MV-4-11 (cell line): ENCODE data around the gene ZBTB46.
"Not testable (repeated sequence)": the region's sequence is repeated elsewhere in the genome, so short reads cannot be mapped to it uniquely, and the experiment has no call there.

Experiments used
- DNase-seq: peaks from one replicate; lab custom pipeline; 2025; lab: John Stamatoyannopoulos, UW

The ZBTB46 gene

DNA sequence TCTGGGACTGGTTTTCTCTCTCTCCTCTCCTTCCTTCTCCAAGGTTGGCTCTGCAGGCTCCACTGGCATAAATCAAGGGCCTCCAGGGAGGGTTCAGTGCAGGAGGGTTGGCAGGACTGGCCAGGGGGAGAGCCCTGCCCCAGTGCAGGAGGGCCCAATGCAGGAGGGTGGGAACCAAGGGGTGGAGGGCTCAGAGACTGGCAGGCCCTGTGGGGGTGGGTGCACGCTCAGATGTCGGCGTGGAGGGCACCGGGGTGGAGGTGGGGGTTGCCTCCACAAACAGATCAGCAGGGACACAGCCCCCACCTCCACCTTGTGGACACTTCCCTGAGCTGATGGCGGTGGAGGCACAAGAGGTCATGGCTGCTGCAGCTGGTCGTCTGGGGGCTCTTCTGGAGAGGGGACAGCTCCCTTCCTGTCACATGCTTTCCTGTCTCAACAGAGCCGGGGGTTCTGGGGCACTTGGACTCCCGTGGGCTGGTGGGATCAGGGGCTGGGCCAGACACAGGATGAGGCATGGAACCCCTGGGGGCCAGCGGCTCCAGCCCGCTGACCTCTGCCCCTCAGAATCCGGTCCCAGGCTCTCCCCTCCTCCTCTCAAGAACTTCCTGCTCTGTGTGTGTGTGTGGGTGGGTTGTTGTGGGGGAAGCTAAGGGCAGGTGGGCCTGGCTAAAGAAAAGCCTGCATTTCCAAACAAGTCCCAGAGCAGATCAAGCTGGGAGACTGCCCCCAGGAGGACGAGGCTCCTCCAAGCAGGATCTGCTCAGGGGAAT is 27.5 kb upstream of the ZBTB46 start:
- peak; percentile 18 for DNase-seq

DNA sequence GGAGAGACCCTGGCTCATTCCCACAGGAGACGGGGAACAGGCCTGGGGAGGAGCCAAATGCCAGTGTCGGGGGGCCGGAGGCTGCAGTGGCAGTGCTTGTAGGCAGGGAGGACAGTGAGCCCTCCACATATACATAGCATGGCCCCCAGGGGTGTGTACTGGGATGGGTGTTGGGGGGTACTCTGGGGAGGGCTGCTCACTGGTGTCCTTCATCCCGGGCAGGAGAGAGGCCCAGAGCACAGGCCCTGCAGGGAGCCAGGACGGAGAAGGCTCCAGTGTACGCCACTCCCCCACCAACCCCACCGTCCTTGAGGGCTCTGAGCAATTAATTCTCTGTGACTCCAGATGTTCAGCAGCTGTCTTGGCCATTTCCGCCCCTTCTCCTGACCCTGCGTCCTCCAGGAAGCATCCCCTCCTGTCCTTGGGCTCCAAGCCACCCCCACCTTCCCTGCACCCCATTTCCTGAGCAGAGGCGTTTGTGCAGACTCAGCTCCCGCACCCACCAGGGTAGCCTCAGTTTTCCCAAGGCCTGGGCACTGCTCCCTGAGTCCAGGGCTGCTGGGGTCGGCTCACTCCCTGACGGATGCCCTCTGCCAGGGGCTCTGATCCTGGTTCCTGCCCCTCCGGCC is 26.8 kb upstream of the ZBTB46 start:
- no peak for DNase-seq

DNA sequence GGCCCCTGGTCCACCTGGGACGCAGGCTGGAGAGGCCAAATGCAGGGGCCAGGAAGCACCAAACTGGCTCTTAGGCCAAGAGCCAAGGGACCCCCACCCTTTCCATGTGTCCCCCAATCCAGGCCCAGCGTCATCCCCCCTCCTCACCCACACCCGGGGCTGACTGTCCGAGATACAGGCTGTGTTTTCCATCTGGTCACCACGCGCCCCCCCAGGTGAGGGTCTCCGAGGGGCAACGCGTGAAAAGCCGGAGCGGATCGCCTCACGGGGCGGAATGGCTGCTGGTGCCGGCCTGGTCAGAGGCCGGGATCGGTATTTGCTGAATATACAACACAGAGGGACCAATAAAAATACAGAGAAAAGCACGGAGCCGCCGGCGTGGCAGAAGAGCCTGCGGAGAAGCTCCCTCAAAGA is 25.0 kb upstream of the ZBTB46 start:
- no peak for DNase-seq

DNA sequence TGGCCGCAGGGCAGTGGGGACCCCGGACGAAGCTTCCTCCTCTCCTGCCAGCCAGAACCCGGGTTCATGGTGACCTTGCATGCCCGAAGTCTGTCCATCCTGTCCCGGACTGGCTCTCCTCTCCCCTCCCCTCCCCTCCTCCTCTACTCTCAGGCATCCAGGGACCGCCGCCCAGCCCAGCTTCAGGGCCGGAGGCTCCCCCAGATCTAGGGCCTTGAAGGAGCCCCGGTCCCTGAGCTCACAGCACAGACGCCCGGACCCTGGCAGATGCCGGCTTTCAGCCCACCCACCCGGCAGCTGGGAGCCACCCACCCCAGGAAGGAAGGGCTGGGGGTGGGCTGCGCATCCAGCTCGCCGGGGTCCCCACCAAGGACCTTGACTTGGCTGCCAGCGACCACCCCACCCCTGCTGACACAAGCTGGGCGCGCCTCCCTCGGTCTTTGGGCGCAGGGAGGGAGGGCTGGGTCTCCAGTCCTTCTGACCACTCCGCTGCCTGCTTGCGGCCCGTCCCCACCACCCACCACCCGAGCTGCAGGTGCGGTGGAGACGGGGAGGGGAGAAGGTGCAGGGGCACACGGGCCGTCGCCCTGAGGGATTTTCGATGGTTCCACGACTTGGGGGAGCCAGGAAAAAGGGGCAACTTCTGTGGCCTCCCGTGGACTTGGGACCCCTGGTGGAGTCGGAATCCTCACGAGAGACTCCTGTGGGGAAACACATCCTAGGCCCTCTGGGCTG is 24.5 kb upstream of the ZBTB46 start:
- no peak for DNase-seq

DNA sequence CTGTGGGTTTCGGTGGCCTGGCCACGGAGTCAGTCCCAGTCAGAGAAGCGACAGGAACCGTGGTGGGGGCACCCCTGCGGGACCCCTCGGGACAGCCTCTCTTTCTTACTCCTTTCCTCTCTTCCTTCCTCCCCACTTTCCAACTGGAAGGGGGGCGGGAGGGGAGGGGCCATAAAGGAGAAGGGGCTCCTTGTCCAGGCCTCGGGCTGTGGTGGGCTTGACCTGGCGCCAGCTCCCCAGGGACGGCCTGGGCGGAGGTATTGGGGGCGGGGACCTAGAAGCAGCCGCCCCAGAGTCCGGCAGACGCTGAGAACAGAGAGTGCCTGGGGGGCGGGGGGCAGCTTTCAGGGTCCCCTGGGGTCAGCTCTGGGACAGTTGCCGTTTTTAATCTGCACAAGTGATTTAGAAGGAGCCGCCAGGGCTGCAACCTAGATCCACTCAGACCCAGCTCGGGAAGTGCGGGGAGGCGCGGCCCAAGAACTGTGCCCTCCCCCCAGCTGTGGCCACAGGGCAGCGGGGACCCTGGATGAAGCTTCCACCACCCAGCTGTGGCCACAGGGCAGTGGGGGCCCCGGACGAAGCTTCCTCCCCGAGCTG is 23.8 kb upstream of the ZBTB46 start:
- DNase-seq: no peak

DNA sequence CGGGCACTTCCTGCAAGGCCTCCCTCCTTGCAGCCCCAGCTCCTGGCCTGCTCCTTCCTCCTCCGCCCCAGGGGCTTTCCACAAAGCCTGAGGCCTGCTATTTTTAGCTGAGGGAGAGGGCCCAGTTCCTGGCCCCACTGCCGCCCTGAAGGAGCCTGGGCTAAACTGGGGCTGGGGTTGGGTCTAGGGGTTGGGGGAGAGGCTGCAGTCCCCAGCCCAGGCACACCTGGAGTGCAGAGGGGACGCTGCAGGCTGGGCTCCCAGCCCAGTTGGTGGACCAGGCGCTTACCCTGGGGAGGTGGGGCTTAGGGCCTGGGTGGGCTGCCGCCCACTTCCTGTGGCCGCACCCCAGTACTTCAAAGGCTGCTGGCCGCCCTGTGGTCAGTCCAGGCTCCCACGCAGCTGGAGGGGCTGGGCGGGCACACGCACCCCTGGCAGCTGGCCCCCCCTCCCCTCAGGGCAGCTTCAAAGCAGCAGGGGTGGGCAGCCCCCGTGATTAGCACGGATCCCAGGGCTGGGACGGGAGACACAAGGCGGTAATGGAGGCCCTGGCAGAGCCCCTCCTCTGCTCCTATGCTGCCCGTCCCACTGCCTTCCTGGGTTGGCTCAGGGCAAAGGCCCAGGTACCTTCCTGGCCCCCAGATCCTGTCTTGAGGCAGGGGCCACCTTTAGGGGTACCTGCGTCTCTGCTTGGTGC is 23.2 kb upstream of the ZBTB46 start:
- peak; percentile 29 for DNase-seq

DNA sequence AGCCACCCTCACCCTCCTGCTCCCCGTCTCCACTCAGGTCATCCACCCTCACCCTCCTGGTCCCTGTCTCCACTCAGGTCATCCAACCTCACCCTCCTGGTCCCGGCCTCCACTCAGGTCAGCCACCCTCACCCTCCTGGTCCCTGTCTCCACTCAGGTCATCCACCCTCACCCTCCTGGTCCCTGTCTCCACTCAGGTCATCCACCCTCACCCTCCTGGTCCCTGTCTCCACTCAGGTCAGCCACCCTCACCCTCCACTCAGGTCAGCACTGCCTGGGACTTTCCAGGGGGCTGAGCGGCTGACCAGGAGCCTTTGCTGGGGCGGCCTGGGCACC is 22.6 kb upstream of the ZBTB46 start:
- DNase-seq: not testable (repeated sequence)

DNA sequence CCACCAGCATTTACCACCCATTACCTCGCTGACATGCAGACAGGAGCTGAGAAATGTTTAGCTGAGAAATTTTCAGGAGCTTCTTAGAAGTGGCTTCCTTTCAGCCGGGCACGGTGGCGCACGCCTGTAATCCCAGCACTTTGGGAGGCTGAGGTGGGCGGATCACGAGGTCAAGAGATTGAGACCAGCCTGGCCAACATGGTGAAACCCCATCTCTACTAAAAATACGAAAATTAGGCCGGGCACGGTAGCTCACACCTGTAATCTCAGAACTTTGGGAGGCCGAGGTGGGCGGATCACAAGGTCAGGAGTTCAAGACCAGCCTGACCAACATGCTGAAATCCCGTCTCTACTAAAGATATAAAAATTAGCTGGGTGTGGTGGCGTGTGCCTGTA is 20.5 kb upstream of the ZBTB46 start:
- DNase-seq: not testable (repeated sequence)

DNA sequence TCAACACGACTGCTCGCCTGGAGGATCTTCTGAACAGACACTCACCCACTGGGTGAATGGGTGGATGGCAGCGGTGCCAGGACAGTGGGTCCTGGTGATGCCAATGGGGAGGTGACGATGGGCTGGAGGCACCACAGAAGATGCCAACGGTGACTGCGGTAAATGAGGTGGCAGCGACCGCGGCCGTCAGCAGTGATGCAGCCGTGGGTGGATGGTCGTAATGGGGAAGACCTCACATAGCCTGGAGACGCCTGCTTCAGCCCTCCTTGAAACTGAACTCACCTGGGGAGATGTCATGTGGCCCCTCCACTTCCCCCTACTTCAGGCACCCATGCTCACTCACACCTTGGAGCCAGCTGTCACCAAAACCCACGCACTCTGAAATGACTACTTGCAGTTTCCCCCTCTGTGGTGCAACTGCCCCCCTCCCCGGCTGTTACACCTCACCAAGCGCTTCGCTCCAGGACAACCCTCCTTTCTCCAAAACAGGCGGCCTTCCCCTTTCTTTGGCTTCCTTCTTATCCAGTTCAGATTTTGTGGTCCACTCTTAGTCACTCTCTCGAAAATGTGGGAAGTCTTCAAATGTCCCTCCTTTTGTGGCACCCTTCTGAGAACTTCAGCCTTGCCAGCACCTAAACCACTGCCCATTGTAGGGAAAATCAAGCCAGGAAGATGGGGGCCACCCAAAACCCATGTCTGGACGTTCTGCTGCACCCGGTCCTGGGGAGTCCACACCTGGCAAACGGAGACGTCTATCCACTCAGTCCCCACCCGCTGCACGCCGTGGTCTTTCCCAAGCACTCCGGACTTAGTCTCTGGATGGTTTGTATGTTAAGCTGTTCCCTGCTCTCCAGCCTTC is 19.9 kb upstream of the ZBTB46 start:
- peak; percentile 59 for DNase-seq

DNA sequence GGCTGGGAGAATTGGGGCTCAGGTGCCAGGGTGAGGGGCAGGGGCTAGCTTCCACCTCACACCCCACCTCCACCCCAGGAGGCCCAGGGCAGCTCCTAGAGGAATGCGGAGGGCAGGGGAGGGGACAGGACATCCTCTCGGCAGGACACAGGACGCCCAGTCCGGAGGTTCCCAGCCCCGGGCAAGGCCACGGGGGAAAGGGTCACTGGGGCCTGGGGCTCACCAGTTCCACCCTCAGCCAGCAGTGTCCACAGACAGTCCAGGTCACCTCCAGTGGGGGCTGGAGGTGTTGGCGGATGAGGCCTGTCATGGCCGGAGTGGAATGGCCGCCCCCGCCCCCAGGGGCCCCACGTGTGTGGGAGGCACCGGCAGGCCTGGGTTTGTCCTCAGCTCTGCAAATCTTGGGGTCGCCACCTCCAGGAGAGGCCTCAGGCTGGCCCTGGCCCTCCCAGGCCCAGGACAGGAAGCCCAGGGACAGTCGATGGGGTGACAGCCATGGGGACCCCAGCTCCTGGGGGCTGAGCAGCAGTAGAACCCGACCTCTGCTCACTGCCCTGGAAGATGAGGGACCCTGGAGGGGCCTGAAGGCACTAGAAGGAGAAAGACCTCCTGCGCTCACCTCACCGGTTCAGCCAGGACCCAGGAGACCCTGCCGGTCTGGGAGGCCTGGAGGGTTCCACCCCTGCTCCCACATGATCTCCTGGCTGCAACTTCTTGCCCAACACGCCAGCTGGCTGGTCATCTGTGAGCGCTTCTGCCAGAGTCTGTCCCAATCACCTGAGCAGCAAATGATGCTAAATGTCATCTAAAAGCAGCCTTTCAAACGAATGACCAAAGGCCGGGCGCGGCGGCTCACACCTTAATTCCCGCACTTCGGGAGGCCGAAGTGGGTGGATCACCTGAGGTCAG is 17.2 kb upstream of the ZBTB46 start:
- DNase-seq: no peak

DNA sequence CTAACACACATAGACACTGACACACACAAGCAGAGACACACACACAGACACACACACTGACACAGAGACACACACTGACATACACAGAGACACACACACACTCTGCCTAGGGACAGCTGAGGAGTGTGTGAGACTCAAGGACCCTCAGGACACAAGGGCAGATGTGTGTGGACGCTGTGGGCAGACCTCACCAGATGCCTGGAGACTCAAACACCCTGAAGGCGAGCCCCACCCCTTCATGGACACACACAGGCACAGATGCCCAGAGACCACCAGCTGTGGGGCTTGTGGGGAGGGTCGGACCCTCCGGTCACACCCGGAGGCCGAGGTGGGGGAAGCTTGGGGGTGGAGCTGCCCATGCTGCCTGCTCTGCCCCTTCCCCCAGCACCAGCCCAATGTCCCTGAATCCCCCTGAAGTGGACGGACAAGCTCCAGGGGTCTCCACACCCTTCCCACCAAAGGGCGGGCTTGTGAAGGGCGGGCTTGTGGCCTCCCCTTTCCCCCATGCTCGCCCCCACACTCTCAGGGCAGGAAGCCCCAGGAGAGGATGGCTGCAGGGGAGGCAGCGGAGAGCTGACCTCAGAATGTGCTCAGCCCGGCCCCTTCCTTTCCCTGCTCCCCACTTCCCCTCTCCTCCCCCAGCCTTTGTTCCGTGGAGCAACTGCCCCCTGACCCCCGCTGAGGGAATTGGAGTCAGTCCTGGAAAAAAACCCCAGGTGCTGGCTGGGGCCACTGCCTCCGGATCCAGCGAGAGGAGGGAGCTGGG is 16.4 kb upstream of the ZBTB46 start:
- peak; percentile 30 for DNase-seq

DNA sequence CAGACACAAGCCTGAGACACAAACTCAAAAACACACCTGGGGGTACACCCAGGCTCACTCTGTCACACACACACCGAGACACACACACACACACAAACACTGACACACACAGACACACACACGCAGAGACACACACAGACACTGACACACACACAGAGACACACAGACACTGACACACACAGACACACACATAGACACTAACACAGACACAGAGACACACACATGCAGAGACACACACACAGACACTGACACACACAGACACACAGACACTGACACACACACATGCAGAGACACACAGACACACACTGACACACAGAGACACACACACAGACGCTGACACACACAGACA is 15.8 kb upstream of the ZBTB46 start:
- no peak for DNase-seq

DNA sequence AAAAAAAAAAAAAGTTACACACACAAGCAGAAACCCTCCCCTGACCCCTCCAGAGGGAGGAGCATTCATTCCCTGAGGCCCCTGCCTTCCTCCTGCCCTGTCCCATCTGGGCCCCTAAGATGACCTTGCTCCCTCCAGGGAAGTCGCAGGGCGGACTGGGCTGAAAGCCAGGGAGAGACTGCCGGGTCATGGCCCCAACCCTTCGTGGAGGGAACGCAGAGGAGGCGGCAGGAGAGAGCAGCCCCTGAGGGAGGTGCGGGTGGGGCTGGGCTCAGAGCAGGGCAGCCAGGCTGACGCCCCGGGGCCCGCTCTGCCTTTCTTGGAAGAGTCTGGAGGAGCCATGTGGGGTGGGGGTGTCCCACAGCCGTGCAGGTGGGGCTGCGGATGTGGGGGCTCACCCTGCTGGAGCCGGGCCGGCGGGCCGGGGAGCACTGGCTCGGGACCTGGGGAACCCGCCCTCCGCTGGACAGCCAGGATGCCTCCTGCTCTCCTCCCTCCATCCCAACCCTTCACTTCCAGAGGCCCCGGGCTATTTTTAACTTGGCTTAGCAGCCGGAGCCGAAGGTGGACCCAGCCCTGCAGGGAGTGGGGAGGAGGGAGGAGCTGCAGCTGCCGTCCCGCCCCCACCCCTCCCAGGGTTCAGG is 15.2 kb upstream of the ZBTB46 start:
- no peak for DNase-seq

DNA sequence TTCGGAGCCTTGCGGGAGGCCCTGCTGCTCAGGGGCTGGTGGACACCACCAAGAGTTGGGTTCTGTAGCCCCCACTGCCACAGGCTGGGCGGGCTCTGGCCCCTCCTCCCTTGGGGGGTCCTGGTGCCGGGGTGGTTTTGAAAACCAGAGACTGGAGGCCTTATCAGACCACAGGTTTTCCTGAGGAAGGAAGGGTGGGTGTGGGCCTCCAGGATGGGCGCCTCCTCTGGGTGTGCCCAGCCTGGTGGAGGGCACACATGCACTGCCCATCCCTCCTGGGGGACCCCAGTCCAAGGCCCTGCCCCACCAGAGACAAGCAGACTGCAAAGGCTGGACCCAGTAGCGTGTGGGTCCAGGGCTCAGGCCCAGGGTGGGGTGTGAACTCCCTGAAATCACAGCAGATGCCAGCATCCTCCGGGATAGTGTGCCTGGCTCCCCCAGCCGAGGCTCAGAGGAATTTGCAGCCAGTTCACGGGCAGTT is 13.5 kb upstream of the ZBTB46 start:
- no peak for DNase-seq

DNA sequence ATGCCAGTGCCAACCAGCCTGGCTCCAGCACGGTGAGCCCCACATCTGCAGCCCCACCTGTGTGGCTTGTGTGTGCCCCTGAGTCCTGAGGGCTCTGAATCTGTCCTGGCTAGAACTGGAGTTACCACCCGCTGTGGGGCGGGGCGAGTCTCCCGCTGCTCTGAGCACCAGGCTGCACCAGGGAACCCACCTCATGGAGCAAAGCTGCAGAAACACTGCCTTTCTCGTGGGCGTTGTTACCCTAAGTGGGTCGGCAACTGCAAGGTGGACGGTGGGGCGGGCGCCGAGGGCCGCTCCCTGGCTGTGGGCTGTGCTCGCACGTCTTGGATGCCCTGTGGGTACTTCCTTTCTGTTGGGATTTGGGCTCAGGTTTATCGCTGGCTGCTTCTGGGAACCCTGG is 12.7 kb upstream of the ZBTB46 start:
- no peak for DNase-seq

DNA sequence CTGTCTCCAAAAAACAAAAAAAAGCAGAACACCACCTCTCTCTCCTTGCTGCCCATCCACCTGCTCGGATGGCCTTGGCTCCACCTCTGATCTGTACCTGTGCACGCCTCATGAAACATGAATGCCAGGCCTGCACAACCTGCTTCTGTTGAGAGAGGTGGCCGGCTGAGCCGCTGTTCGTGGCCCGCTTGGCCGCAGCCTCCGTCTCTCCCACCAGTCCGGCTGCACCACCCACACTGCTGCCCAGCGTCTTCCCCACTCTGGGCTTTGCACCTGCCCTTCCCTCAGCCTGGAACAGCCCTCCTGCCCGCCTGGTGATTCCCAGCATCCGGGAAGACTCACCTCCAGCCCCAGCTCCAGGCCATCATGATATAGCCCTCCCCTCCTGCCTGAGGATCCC is 12.2 kb upstream of the ZBTB46 start:
- DNase-seq: no peak

DNA sequence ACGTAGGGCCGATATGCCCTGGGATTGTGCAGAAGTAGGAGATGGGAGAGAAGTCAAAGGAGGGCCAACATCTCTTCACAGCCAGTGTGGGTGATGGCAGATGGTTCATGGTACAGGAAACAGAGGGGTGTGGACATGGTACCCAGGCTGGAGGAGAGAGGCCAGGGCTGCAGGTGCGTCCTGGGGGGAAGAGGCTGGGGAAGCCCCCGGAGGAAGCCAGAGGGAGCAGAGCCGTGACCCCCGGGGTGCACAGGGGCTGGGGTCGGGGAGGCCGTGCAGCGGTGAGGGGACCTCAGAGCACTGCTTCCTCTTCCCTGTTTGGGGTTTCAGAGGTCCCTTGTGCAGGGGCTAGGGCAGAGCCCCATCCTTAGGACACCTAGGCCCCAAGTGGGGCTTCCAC is 11.2 kb upstream of the ZBTB46 start:
- no peak for DNase-seq

DNA sequence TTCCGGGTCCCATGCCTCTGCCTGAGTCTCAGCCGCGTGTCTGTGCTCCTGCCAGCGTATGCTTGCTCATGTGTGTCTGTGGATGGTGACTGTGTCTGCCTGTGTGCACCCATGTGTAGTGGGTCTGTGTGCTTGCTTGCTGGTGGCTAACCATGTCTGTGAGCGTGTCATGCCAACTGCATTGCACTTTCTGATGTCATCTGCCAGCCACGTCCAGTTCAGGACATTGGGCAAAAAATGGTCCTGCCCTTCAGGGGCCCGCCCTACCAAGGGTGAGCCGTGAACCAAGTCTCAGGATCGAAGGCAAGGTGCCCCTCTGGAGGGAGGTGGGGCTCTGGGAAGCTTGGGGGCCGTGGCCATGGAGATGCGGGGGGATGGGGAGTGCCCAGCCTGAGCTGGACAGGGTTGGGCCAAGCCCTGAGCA is 9.4 kb upstream of the ZBTB46 start:
- DNase-seq: no peak

DNA sequence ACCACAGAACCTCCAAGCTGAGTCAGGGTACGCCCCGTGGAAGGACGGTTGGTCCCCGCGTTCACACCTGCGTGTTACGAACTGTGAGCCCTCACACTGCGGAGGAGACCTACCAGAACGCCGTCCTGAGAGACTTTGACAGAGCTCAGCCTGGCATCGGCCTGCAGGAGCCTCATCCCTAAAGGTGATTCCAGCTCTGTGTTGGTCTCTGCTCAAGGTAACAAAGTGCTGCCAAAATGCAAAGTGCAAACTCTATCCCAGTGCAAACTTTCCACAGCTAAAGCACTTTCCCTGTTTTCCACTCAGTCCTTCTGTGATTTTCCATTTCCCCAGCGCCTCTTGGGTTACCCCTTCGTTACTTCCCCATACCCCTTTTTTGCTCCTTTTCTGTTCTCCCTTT is 8.6 kb upstream of the ZBTB46 start:
- DNase-seq: no peak
